Measurements from ENCODE around the gene HCN3.
"Not testable (repeated sequence)": the region's sequence is repeated elsewhere in the genome, so short reads cannot be mapped to it uniquely, and the experiment has no call there.

Gene HCN3

DNA sequence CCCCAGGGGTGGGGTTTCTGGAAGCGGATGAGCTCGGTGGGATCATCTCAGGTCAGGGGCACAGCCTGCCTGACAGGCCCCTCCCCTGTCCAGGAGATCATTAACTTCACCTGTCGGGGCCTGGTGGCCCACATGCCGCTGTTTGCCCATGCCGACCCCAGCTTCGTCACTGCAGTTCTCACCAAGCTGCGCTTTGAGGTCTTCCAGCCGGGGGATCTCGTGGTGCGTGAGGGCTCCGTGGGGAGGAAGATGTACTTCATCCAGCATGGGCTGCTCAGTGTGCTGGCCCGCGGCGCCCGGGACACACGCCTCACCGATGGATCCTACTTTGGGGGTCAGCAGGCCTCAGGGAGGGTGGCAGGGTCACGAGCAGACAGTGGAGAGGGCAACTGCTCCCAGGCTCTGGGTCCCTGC, 8.4 kb downstream of the HCN3 start:
- no peak for DNase-seq

DNA sequence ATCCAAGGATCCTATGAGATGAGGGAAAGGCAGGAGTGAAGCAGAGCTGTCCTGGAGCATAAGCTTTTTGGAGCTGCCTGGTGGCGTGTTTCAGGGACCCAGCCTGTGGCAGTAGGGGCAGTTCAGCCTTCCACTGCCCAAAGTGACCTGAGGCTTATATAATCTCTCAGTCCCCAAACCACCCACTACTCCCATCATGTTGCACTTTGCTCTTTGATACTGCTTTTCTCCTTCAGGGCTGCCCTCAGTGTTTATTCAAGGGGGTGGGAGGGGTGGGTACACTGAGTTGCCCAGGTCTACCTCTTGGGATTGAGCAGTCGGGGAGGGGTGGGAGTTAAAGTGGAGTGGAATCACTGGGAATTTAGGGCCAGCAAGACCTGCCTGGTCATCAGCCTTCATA, 9.3 kb downstream of the HCN3 start:
- DNase-seq = no peak

DNA sequence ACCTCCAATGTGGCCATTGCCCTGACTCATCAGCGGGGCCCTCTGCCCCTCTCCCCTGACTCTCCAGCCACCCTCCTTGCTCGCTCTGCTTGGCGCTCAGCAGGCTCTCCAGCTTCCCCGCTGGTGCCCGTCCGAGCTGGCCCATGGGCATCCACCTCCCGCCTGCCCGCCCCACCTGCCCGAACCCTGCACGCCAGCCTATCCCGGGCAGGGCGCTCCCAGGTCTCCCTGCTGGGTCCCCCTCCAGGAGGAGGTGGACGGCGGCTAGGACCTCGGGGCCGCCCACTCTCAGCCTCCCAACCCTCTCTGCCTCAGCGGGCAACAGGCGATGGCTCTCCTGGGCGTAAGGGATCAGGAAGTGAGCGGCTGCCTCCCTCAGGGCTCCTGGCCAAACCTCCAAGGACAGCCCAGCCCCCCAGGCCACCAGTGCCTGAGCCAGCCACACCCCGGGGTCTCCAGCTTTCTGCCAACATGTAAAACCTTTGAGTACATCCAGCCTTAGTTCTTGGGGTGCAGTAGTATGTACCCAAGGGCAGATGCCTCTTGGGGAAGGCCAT, 10.8 kb downstream of the HCN3 start:
- DNase-seq = no peak

DNA sequence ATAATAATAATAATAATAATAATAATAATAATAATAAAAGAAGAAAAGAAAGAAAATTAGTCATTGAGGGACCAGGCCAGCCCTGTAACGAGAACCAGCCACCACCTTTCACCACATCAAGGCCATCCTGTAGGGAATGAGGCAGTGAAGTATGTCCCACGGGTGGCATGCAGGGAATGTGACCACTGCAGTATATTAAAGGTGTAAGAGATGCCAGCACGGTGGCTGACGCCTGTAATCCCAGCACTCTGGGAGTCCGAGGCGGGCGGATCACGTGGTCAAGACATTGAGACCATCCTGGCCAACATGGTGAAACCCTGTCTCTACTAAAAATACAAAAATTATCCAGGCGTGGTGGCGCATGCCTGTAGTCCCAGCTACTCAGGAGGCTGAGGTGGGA, 13.7 kb downstream of the HCN3 start:
- DNase-seq = not testable (repeated sequence)

DNA sequence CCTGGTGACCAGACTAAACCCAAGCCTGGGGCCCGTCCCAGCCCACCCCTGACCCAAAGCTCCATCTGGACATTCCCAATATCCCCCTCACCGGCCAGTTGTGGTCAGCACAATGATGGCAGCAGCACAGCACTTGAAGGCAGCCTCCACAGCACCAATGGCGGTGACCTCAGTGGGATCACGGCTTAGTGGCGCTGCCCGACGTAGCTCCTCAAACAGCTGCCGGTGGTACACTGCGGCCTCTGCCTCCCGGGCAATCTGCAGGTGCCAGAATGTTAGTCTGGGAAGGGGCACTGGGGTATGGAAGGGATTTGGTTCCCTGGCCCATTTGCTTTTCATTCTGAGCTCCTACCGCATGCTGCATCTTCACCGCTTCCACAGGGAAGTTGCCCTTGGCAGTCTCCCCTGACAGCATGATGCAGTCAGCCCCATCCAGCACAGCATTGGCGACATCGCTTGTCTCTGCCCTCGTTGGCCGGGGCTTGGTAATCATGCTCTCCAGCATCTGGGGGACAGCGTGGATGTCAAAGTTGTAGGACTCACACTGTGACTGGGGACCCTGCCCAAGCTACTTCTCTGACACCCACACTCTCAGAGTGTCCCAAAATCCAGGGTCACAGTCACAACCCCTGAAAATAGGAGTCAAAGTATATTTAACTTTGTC, 16.0 kb downstream of the HCN3 start:
- no peak for DNase-seq

DNA sequence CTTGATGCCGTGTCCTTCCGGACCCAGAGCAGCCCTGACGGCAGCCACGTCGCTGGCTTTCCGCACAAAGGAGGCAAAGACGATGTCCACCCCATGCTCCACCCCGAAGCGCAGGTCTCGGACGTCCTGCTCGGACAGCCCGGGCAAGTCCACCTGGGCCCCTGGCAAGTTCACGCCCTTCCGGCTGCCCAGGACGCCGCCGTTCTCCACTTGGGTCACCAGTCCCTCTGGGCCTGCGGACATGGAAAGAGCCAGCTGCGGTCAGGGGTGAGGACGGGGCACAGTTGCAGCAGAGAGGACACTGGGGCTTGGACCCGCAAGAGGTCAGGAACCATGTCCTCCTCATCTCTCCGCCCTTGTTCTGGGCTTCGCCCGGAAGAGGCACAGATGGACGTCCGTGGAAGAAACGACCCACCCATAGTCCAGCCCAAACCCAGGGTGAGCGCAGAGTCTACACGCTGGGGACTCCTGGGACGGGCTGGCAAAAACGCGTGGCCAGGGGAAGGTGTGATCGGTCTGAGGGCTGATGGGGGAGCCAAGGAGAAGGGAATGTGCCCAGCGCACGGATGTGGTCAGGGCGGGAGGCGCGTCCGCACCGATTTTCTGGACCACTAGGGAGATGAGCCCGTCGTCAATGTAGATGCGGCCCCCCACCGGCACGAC, 17.4 kb downstream of the HCN3 start:
- DNase-seq = no peak

DNA sequence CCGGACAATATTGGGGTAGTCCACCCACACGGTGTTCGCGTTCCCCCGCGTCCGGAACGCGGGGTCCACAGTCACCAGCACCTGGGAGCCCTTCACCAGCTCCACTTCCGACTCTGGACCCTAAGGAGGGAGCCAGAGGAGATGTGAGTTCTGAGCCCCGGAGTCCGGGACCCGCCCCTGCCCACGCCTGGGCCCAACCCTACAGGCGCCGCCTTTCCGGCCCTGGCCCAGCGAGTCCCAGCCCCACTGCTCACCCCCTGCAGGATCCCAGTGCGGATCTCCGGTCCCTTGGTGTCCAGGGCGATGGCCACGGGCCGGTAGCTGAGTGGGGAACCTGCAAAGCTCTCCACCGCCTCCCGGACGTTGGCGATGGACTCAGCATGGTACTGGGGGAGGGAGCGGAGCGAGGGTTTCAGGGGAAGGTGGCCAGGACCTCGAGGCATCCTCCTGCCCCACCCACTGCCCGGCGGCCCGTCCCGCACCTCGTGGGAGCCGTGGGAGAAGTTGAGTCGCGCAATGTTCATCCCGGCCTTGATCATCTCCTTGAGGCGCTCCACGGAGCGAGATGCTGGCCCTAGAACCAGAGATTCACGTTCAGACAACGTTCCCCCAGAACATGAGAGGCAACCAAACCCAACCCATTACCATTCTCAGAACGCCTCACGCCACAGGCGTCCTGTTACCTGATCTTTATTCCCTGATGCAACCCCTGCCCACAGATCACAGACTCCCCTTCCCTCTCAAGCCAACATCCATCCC, 18.1 kb downstream of the HCN3 start:
- DNase-seq = no peak

DNA sequence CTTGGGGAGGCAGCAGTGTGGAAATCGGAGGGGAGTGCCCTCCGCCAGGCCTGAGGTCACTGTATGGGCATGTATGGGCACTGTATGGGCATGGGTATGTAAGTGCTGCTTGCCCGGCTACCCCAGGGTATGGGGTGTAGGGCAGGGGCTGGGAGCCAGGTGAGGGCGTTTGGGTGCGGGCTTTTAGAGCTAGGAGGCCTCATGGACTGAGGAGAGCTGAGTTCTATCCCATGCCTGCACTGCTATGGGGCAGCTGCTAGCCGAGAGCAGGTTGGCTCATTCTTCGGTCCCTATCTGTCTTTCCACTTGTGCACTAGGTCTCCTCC, 18.6 kb downstream of the HCN3 start:
- DNase-seq = no peak

DNA sequence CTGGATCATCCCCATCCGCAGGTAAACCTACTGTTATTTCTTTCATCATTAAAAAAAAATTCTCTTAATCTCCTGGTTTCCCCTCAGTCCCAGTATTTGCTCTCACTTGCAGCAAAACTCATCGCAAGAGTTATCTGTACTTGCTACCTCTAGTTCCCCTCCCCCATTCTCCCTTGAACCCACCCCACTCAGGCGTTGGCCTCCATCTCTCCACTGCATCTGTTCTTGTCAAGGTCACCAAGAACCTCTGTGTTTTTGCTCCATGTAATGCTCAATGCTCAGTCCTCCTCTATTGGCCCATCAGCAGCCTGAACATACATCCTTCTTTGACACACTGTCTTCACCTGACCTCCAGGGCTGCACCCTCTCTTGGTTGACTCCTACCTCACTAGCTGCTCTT, 19.4 kb downstream of the HCN3 start:
- no peak for DNase-seq

DNA sequence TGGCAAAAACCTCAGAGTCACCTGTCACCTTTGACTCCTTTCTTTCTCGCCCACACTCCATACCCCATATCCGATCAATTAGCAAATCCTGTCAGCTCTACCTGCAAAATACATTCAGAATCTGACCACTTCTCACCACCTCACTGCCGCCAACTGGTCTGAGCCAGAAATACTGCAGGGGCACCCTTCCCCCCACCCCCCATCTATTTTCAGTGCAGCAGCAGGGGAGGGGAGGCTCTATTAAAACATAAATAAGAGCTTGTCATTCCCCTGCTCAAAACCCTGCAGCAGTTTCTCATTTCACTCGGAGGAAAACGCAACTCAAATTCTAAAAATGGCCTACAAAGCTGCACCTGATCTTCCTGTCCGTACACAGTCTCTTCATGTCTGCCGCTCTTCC, 20.1 kb downstream of the HCN3 start:
- DNase-seq = no peak

DNA sequence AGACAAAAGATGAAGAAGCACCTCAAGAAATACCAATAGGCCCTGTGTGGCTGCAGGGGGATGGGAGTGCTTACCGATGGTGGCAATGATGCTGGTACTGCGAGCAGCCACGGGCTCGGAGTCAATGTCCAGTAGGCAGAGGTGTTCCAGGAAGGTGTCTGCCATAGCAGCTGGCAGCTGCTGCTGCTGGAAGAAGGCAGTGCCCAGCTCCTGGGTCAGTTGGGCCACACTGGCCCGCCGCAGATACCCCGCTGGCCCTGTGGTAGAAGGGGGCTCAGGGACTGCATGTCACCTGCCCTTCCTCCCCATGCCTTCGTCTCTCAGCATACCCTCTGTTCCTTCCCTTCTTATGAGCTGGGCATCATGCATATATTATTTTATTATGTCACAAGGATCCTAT, 22.8 kb downstream of the HCN3 start:
- DNase-seq = no peak

DNA sequence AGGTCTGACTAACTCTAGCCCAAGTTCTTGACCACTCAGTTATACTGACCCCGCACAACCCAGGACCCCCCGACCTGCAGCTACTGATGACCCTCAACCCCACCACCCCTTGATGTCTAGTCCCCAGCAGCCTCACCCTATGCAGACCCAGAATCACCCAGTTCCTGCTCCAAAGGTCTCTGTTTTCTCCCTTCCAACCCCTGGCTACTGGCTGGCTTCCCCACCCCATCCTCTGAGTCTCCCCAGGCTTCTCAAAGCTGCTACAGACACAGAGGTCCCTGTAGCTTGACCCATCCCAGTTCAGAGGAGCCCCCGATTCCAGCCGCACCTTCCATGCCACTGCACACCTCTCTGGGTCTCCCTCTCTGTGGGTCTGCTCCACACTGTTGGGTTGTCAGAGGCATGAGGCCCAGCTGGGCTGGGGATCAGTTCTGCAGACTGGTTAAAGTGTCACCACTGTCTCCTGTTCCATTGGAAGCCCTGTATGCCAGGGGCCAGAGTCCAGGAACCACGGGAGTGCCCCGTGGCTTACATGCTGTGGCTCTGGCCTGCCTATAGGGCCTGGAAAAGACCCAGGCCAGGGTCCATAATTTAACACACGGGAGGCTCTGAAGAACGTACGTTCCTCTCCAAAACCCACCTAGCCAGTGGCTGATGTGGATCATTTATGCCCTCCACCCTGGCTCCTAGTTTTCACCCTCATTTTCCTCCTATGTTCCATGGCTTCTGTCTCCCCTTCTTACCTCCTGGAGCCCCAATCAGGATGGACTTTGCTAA, 23.5 kb downstream of the HCN3 start:
- no peak for DNase-seq

DNA sequence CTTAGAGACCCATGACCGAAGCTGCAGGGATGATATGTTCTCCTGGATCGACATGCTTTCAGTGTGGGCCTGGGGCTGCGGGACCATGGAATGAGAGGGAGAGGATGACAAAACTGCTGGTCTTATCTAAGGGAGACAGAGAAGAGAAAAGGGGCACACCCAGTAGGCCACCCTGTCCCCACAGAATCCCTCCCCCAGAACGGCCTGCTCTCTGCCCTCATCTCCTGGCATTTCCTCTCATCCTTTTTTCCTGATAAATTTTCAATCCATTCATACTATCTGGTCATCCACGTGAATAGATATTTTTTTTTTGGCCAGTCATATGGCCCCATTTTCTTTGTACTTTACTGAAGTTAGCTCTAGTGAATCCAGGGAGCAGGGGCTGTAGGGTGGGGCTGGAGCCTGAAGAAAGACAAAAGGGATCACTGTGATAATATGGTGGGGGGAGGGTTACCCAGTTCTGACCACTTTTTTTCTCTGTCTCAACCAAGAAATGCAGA, 24.1 kb downstream of the HCN3 start, which contains the start of gene PKLR:
Gene PKLR, minus strand, starts transcription at position 97 of the 500 bp plus-strand sequence. Its CDS starts 43 bp downstream, at position 54.
- DNase-seq = no peak

DNA sequence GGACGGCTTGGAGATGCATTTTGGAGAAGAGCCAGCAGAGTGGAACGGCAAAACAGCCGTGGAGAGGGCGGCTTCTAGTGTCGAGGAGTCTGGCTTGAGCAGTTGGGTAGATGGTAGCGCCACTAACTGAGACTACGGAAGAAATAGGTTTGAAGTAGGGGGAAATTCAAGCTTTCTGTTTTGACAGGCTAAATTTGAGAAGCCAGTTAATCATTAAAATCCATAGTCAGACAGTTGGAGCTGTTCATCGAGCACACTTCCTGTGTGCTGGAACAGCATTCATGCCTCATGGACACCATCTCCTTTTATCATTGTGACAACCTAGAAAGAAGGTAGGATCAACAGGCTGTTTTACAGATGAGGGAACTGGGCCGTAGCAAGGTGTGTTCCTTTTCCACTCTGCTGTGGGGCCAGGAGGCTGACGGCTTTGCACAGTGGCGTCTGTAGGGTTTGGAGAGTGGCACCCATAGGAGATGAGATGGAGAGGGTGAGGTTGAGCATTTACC, 27.3 kb downstream of the HCN3 start:
- no peak for DNase-seq

DNA sequence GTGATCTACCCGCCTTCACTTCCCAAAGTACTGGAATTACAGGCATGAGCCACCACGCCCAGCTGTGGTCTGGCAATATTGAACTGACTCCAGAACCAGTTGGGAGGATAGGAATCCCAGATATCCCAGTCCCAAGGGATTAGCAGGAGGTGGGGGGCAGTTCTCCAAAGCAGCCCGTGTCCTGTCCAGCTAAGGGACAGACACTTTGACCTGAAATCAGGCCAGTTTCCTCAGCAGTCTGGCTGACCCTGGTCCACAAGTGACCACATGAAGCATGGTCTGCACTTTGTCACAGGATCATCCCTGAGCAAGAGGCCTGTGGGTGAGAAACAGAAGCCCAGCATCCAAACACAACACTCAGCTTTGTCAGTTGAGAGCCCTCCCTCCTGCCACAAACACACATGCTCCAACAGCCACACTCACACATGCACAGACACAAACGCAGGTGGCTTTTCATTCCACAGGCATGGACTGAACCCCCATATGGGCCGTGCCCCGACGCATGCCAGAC, 28.7 kb downstream of the HCN3 start:
- DNase-seq = no peak

DNA sequence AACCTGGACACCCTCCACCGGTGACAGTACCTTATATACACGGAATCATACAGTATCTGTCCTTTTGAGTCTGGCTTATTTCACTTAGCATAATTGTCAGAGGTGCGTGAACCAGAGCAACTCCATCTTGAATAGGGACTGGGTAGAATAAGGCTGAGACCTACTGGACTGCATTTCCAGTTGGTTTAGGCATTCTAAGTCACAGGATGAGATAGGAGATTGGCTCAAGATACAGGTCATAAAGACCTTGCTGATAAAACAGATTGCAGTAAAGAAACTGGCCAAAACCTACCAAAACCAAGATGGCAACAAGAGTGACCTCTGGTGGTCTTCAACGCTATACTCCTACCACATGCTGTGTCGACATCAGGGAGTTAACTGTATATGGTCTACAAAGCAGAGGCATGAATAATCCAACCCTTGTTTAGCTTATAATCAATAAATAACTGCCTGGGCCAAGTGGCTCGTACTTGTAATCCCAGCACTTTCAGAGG, 30.0 kb downstream of the HCN3 start:
- no peak for DNase-seq

DNA sequence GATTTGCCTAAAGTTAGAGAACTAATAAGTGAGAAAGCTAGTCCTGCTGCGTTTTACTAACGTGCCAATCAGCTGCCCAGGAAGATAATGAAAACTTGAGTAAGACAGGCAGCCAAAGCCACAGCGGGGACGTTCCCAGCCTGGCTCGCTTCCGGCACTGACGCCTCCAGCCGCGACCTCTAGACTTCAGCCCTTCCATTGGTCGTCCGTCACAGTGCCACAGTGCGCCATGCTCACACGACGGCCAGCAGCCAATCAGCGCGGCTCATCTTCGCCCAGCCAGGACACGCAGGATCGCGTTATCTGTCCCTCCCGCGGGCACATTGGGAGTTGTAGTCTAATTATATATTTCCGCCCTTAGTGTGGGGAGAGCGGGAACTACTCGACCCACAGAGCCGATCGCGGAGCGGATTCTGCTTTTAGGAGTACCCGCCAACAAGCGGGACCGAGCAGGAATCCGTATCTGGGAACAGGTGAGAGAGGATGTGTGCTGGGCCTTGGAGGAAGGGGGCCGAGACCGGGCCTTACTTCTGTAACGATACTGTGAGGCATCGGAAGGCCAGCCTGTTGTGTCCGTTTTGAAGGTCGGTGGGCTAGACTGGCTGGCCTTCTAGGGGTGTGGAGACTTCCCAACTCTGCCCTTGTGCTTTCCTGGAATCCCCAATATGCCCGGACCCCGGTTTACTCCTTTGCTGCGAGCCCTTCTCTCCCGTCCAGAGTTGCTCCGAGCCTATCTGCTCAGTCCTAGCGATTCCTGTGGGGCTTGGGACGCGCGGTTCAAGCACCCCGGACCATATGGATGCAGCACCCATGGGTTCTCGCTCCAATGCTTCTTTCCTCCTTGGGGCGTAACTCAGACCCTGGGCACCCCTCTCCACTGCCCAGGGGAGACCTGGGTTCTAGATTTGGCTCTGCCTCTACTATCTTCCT, 31.5 kb downstream of the HCN3 start, which contains the start of gene FDPS:
Gene FDPS, plus strand, starts transcription at position 374 of the 930 bp plus-strand sequence. CDS start 924 bp downstream, outside the sequence.
- peak; percentile 99 for DNase-seq

DNA sequence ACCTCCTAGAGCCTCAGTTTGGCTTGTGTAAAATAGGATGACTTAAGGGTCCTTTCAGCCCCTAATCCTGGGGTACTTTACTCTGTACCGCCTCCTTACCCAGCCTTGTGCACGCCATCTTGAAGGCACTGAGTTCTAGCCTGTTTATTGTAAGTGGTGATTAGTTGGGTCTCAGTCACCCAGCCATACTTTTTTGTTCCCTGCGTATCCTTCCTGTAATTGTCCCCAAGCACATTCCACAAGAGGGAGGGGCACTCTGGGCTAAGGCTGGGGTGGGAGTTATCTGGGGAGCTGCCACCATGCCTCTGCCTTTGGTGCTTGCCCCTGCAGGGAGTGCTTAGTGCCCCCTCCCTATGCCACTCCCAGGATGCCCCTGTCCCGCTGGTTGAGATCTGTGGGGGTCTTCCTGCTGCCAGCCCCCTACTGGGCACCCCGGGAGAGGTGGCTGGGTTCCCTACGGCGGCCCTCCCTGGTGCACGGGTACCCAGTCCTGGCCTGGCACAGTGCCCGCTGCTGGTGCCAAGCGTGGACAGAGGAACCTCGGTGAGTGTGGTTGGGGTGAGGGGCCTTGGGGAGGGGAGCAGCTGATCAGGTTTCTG, 32.3 kb downstream of the HCN3 start:
- DNase-seq = no peak

DNA sequence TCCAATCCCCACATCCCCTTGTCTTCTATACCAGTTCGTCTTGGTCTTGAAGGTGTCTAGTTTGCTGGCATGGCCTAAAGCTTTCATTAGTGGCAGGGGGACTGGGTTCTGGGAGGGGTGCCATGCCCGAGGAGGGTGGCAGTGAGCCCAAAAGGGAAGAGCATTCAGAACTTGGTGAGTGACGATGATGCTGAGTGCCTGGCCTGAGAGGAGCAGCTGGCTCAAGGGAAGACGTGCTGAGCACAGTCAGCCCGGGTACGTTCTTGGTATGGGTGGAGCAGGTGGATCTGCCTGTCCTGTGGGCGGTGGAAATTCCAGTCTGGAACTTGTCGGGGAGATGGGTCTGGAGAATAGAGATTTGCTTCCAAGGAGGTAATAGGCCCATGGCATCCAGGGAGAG, 36.0 kb downstream of the HCN3 start:
- DNase-seq = no peak

DNA sequence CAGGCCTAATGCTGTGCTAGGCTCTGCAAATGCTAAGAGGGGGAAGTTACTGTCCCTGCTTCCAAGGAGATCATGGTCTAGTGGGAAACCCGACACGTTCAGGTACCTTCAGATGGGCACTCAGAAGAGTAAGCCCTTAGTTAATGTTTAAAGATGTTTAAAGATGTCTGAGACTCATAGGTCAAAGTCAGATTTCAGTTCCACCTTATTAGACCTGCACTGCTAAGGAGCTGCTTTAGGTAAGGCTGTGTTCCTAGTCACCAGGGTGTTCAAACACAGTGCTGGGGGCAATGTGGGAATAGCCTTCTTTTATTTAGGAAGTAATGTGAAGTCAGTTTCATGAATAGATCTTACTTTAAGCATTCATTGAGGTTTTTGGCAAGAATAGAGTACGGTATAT, 39.7 kb downstream of the HCN3 start:
- no peak for DNase-seq

All from left hindlimb (tissue), 1 donor.